SKM-1 treated with dmso at 0.1 percent for 144 hours (cell line): ENCODE results near the gene BBS4.
A peak's percentile ranks its signal among the peaks of the same experiment; 100 is the strongest.
"Not testable (repeated sequence)": the region's sequence is repeated elsewhere in the genome, so short reads cannot be mapped to it uniquely, and the experiment has no call there.

ENCODE experiments used
- DNase-seq: peaks from one replicate; lab custom pipeline; 2025; ENCODE audit not compliant: unreplicated experiment; lab: John Stamatoyannopoulos, UW

BBS4 gene

GRCh38 chr15:72698938-72699337 is 12.9 kb downstream of the BBS4 start:
- no peak for DNase-seq

- DNase-seq, result no peak
Measured at GRCh38 chr15:72700076-72700475, 14.1 kb downstream of the BBS4 start.

- DNase-seq, result no peak
Measured at GRCh38 chr15:72706266-72706665, 20.3 kb downstream of the BBS4 start.

- DNase-seq, result not testable (repeated sequence)
Measured at GRCh38 chr15:72708551-72709303, 22.7 kb downstream of the BBS4 start.

- peak; percentile 50 for DNase-seq
Measured at GRCh38 chr15:72722071-72722696, 36.2 kb downstream of the BBS4 start.

GRCh38 chr15:72724028-72724427 is 38.0 kb downstream of the BBS4 start:
- no peak for DNase-seq

- DNase-seq, result no peak
Measured at GRCh38 chr15:72725446-72725845, 39.4 kb downstream of the BBS4 start.

- DNase-seq, result not testable (repeated sequence)
Measured at GRCh38 chr15:72725851-72726250, 39.8 kb downstream of the BBS4 start.

- DNase-seq, result no peak
Measured at GRCh38 chr15:72727154-72727553, 41.1 kb downstream of the BBS4 start.

- DNase-seq, result not testable (repeated sequence)
Measured at GRCh38 chr15:72728249-72728648, 42.2 kb downstream of the BBS4 start.

GRCh38 chr15:72728821-72729220 is 42.8 kb downstream of the BBS4 start:
- DNase-seq, result no peak

- DNase-seq, result no peak
Measured at GRCh38 chr15:72732086-72732485, 46.1 kb downstream of the BBS4 start.

- no peak for DNase-seq
Measured at GRCh38 chr15:72732516-72732915, 46.5 kb downstream of the BBS4 start.

GRCh38 chr15:72733941-72734738 is 48.1 kb downstream of the BBS4 start:
- DNase-seq, result no peak

GRCh38 chr15:72735111-72735510 is 49.1 kb downstream of the BBS4 start:
- DNase-seq, result no peak

GRCh38 chr15:72737061-72737460 is 51.1 kb downstream of the BBS4 start:
- no peak for DNase-seq

GRCh38 chr15:72737723-72738122 is 51.7 kb downstream of the BBS4 start:
- DNase-seq, result no peak

GRCh38 chr15:72740219-72740618 is 54.2 kb downstream of the BBS4 start:
- DNase-seq, result no peak

- no peak for DNase-seq
Measured at GRCh38 chr15:72749700-72750099, 63.7 kb downstream of the BBS4 start.

GRCh38 chr15:72751751-72752455 is 65.9 kb downstream of the BBS4 start:
- no peak for DNase-seq

GRCh38 chr15:72754096-72754495 is 68.1 kb downstream of the BBS4 start:
- DNase-seq, result no peak
